HepG2 (cell line): ENCODE measurements around the gene ADAD2. TPM values are rescaled to one million over a fixed set of nuclear protein-coding genes. Genes with fewer than 3 reads are reported as not detected.

ENCODE experiments used
- ATAC-seq: fragments of 200-7000 bp; cut with Tn5 transposase; 3 replicates; pipeline ENCODE4 v1.9.1; 2020; ENCODE audit warnings: mild to moderate bottlenecking, moderate library complexity
- BruUV-seq: library from RNA; stranded (reverse); fragments of 400-500 nt; replicated peaks from 2 replicates; lab custom pipeline; 2021; lab: Mats Ljungman, UMichigan
- CTCF ChIA-PET: fragments of 300-600 bp; formaldehyde crosslinking; extraction: SDS; loops from one replicate; lab custom pipeline; 2021; ENCODE audit warnings: low total read pairs, inconsistent platforms, low intra/inter-chr PET ratio; lab: Yijun Ruan, JAX
- POLR2A ChIA-PET: fragments of 350-600 bp; sonication (Branson Sonifier 250); formaldehyde crosslinking; loops from one replicate; lab custom pipeline; 2020; ENCODE audit warnings: antibody characterized with exemption, inconsistent platforms; lab: Yijun Ruan, JAX
- DNase-seq: peaks from one replicate; pipeline ENCODE4 v3.0.0-alpha.2; 2015; ENCODE audit warnings: low spot score
- FAIRE-seq: peaks from 3 replicates; lab custom pipeline; 2011; peaks lifted over from hg19 to GRCh38; lab: Jason Lieb, UNC
- H2AFZ ChIP-seq: one replicate; pipeline ENCODE4 v1.6.1; 2011; ENCODE audit warnings: low read length, inconsistent platforms
- H3K27ac ChIP-seq: fragments of 300-600 bp; 3 replicates; pipeline ENCODE4 v1.8.0; 2011; ENCODE audit warnings: mixed run types, mild to moderate bottlenecking, mixed read lengths, low read length, inconsistent platforms; ENCODE audit not compliant: insufficient read depth; ENCODE audit errors: extremely low read length
- H3K27me3 ChIP-seq, 2 experiments: fragments of 200-600 bp in 1 of 2; 2 replicates in 1 of 2; 3 replicates in 1 of 2; pipeline versions ENCODE4 v1.6.0 to v1.8.0; 2011; ENCODE audit warnings: low read length in 2 of 2, mild to moderate bottlenecking in 2 of 2, moderate library complexity in 2 of 2, inconsistent platforms in 1 of 2; ENCODE audit not compliant: insufficient read depth in 2 of 2, control insufficient read depth in 1 of 2
- H3K36me3 ChIP-seq, 2 experiments: fragments of 200-600 bp in 1 of 2; replicated peaks in 1 of 2; 2 replicates in 1 of 2; 3 replicates in 1 of 2; pipeline versions ENCODE4 v1.5.1 to v1.8.0; 2011; ENCODE audit warnings: low read length in 2 of 2, inconsistent platforms in 1 of 2; ENCODE audit not compliant: insufficient read depth in 2 of 2, control insufficient read depth in 1 of 2
- H3K4me1 ChIP-seq: 2 replicates; pipeline ENCODE4 v1.5.1; 2012; ENCODE audit warnings: low read length, inconsistent platforms; ENCODE audit not compliant: insufficient read depth
- H3K4me2 ChIP-seq: 2 replicates; pipeline ENCODE4 v1.6.0; 2011; ENCODE audit warnings: low read depth, low read length, inconsistent platforms
- H3K4me3 ChIP-seq, 3 experiments: fragments of 200-600 bp in 1 of 3; sonication (generic), shearing (Covaris generic) in 1 of 3; replicated peaks in 1 of 3; 2 replicates each; pipeline ENCODE4 v1.5.1; 2011 to 2016; ENCODE audit warnings: low read length in 3 of 3, inconsistent platforms in 2 of 3, low read depth in 2 of 3, mild to moderate bottlenecking in 2 of 3, control low read depth in 1 of 3, mixed read lengths in 1 of 3; ENCODE audit not compliant: insufficient read depth in 1 of 3
- H3K79me2 ChIP-seq: one replicate; pipeline ENCODE4 v1.6.1; 2011; ENCODE audit warnings: low read length, inconsistent platforms; ENCODE audit not compliant: insufficient read depth
- H3K9ac ChIP-seq: 2 replicates; pipeline ENCODE4 v1.6.0; 2011; ENCODE audit warnings: mild to moderate bottlenecking, low read depth, low read length, inconsistent platforms; ENCODE audit not compliant: insufficient read depth
- H3K9me3 ChIP-seq: 2 replicates; pipeline ENCODE4 v1.5.1; 2012; ENCODE audit warnings: mild to moderate bottlenecking, low read length
- H4K20me1 ChIP-seq: 2 replicates; pipeline ENCODE4 v1.6.0; 2011; ENCODE audit warnings: inconsistent platforms, mild to moderate bottlenecking, low read length, moderate library complexity; ENCODE audit not compliant: insufficient read depth
- ATF4 ChIP-seq, 2 experiments: fragments of 450-650 bp in 1 of 2; sonication (generic) in 1 of 2; formaldehyde crosslinking; IDR thresholded peaks; 2 replicates each; pipeline versions ENCODE4 v1.5.0 to v1.8.0; 2020 to 2022; ENCODE audit warnings: mild to moderate bottlenecking in 1 of 2, missing genetic modification reagents in 1 of 2
- RERE ChIP-seq: IDR thresholded peaks from 2 replicates; pipeline ENCODE4 v1.6.1; 2016; ENCODE audit warnings: low read depth, missing genetic modification reagents, missing compliant biosample characterization
- ZBTB3 ChIP-seq: sonication (generic); formaldehyde crosslinking; IDR thresholded peaks from 2 replicates; pipeline ENCODE4 v1.4.0; 2020; ENCODE audit warnings: low read depth, mild to moderate bottlenecking, moderate library complexity, missing genetic modification reagents, borderline replicate concordance
- ZBTB43 ChIP-seq: sonication (generic); formaldehyde crosslinking; conservative IDR thresholded peaks from 2 replicates; pipeline ENCODE4 v1.4.0; 2020; ENCODE audit warnings: missing genetic modification reagents
- ZNF24 ChIP-seq: fragments of 450-650 bp; IDR thresholded peaks from 2 replicates; pipeline ENCODE4 v1.6.1; 2017; ENCODE audit warnings: antibody characterized with exemption, mild to moderate bottlenecking
- ZNF768 ChIP-seq: sonication (generic); formaldehyde crosslinking; IDR thresholded peaks from 2 replicates; pipeline ENCODE4 v1.4.0; 2020; ENCODE audit warnings: missing genetic modification reagents
- WGBS: methylation state at CpG from one replicate; pipeline ENCODE4 v1.1.6; 2017; ENCODE audit warnings: low lambda C conversion rate; 5-methylcytosine and 5-hydroxymethylcytosine counted together
- in situ Hi-C: cut with HindIII; loops from 2 replicates; pipeline ENCODE4 v1.10.0; 2017; ENCODE audit warnings: low pct_unique_long_range_greater_than_20kb; ENCODE audit not compliant: extremely low pct_ligation_motif_present
- intact Hi-C: fragments of 100-400 bp; cut with micrococcal nuclease; formaldehyde crosslinking; loops from one replicate; pipeline ENCODE4 v1.10.0; 2022; ENCODE audit not compliant: unreplicated experiment
- polyA plus RNA-seq, 8 experiments: library from polyadenylated mRNA; depleted of rRNA in 3 of 8; stranded (reverse) in 7 of 8; unstranded in 1 of 8; fragments of >200 nt; fragmentation: Illumina TruSeq in 4 of 8; extraction: Trizol in 4 of 8; gene quantifications; 2 replicates each; pipeline versions ENCODE4 v1.2.1 to v1.2.3, GENCODE V29; 2011 to 2016; ENCODE audit warnings: low read depth in 4 of 8, missing spikeins in 1 of 8, mixed read lengths in 1 of 8; ENCODE audit not compliant: insufficient read depth in 1 of 8
- total RNA-seq, 5 experiments: library from RNA; depleted of rRNA; stranded (reverse); fragments of >200 nt; fragmentation: Illumina TruSeq; extraction: Trizol; gene quantifications; 2 replicates each; pipeline ENCODE4 v1.2.3, GENCODE V29; 2016; ENCODE audit warnings: low read depth in 1 of 5

Gene ADAD2
- total and polyA plus RNA-seq, 2 of the 13 experiments (the other 11 are each of a cell fraction or from before 2014, with no cell fraction given), result not detected

- no peak for ATAC-seq
- H3K9ac ChIP-seq, result no peak overlapping the region
- in situ Hi-C loops (no loop called here), intact Hi-C loops (no loop called here)
- H3K36me3 ChIP-seq, result no peaks in the 10 kb centered on the region
- peaks cover 8 to 58% of the 10 kb centered on the region in 2 experiments for H3K27me3 ChIP-seq
- H3K27ac ChIP-seq, result no peak overlapping the region
- DNase-seq, result no peak
- TF ChIP-seq RERE (CRISPR knock-in tag), result no peak
- TF ChIP-seq ZBTB3 (CRISPR knock-in tag), result no peak
- TF ChIP-seq ATF4 (CRISPR knock-in tag; IDR thresholded peaks at IDR 0.05), result no peak
- TF ChIP-seq ZNF24, result no peak
- no peak for TF ChIP-seq ZBTB43 (CRISPR knock-in tag)
- peak; percentile 75 for TF ChIP-seq ZNF768 (CRISPR knock-in tag)
- no peak for FAIRE-seq
- no peak overlapping the region for H3K4me2 ChIP-seq
- 38% methylated on average over 2 of the region's 2 CpGs for WGBS
- BruUV-seq, result no TSS peak
- no peak overlapping the region for H2AFZ ChIP-seq
- POLR2A ChIA-PET, result no interaction called here
- no peaks in the 10 kb centered on the region for H3K4me1 ChIP-seq
- H3K4me3 ChIP-seq, result no peak overlapping the region
- no peaks in the 10 kb centered on the region for H3K9me3 ChIP-seq
- CTCF ChIA-PET, result no interaction called here
- no peaks in the 10 kb centered on the region for H3K79me2 ChIP-seq
- no peaks in the 10 kb centered on the region for H4K20me1 ChIP-seq
These were observed 49.5 kb downstream of the ADAD2 start for GRCh38 chr16:84240455-84240854.
